D721Med (cell line): ENCODE results near the gene BRICD5.
"Not testable (repeated sequence)": the region's sequence is repeated elsewhere in the genome, so short reads cannot be mapped to it uniquely, and the experiment has no call there.

Experiments used
- DNase-seq: peaks from one replicate; pipeline ENCODE4 v3.0.0; 2011; ENCODE audit warnings: low spot score; ENCODE audit not compliant: insufficient read length
- FAIRE-seq: peaks from 2 replicates; lab custom pipeline; 2011; peaks lifted over from hg19 to GRCh38; lab: Jason Lieb, UNC
- CTCF ChIP-seq: IDR thresholded peaks from 2 replicates; pipeline ENCODE4 v1.5.1; 2012; ENCODE audit warnings: mild to moderate bottlenecking, control low read depth; ENCODE audit not compliant: insufficient read depth; ENCODE audit errors: missing control alignments

BRICD5 gene

GRCh38 chr16:2243031-2243528 is 32.4 kb upstream of the BRICD5 start:
- TF ChIP-seq CTCF = no peak
- DNase-seq (no peak), FAIRE-seq (no peak)

GRCh38 chr16:2242598-2242997 is 31.9 kb upstream of the BRICD5 start:
- no peak for TF ChIP-seq CTCF
- DNase-seq = no peak
- FAIRE-seq = no peak

- FAIRE-seq, DNase-seq: not testable (repeated sequence)
Observed at GRCh38 chr16:2240331-2240730, 29.7 kb upstream of the BRICD5 start.

GRCh38 chr16:2238838-2239675 is 28.4 kb upstream of the BRICD5 start:
- no peak for TF ChIP-seq CTCF
- no peak for DNase-seq
- FAIRE-seq = no peak

GRCh38 chr16:2238150-2238837 is 27.6 kb upstream of the BRICD5 start:
- FAIRE-seq (no peak), DNase-seq (no peak)
- no peak for TF ChIP-seq CTCF

GRCh38 chr16:2237493-2238149 is 27.0 kb upstream of the BRICD5 start:
- no peak for TF ChIP-seq CTCF
- DNase-seq (no peak), FAIRE-seq (no peak)

- FAIRE-seq = no peak
- TF ChIP-seq CTCF = no peak
- DNase-seq = no peak
Observed at GRCh38 chr16:2237102-2237482, 26.4 kb upstream of the BRICD5 start.
